GM19372 (cell line): Measurements from ENCODE around the gene MTHFSD.

Experiments
- ATAC-seq: cut with Tn5 transposase; IDR thresholded peaks from one replicate; pipeline ENCODE4 v1.9.1; 2021; ENCODE audit warnings: mild to moderate bottlenecking, low read depth, moderate library complexity; ENCODE audit not compliant: unreplicated experiment

MTHFSD gene

DNA sequence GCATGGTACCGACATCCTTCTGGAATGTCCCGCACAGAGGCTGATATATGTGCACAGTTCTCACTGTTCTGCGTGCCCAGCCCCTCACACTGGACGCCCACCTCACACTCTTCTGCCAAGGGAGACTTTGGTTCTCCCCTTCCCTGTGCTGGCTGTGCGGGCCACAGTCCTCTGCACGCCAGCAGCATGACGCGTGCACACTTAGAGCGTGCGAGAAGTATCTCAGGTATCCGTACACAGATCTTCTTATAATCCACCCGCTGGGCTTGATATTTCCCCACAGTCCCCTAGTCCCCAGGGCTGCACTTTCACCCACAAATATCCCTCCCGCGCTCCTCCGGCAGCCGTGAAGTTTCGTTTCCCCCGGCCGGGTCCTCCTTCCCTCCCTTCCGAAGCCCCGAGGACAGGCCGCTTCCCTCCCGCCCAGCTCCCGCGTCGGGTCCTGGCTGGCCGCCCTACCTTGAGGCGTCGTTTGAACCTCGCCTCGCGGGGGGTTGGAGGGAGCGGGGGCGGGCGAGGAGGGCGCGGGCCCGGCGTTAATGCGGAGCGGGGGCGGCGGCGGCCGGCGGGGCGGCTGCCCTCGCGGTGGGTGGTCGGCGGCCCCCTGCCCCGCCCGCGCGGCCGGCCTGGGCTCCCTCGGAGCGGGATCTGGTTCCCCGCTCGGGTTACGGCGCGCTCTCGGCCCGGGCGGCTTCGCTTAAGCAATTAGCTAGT lies 49.7 kb downstream of the MTHFSD start:
- ATAC-seq = no peak

DNA sequence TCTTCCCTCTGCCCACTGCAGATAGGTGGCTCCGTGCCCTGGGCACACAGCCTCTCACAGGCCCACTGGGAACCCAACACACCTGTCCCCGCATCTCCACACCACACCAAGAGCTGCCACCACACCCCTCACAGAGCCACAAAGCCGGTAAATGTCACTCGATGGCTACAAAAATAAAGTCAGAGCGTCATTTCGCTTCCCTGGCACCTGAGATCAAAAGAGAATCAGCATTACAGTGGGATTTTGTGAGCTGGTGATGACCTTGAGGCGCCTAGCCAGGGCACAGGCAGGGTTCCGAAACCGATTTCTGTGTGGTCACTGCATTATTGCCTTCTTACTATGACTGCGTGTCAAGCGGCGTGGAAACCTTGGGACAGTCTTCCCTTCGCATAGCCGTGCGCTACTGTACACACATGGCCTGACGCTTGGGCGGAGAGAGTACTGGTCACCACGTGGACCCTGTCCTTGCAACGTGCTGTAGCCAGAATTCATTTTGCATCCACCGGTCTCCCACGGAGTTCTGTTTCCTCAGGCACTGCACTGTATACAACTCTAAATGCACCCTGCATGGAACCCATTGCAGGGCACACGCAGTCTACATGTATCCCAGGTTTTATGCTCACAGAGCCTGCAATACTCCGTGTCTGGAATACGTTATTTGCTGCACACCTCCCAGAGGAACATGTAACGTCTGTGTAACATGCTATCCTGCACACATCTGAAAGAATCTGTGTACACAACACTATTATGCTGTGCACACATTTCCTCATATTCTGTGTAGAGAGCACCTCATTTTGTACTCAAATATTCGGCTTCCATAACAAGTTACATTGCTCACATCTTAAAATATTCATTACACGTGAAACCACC lies 50.5 kb downstream of the MTHFSD start:
- no peak for ATAC-seq

DNA sequence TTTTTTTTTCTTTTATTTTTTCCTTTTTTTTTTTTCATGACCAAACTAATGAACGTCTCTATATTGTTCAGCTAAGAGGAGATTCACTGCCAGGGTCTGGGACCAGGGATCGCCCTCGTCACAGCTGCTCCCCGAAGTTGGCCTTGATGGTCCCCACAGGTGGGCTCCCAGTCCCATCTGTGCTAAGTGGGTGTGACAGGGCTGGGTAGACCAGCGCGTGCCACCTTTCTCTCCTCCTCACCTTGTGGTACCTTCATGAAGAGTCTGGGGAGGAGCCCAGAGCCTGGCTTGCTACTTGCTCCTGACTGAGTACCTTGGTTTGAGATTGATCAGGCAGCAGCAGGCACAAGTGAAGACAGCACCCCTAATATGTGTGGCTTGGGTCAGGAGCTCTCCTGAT lies 51.2 kb downstream of the MTHFSD start:
- ATAC-seq = no peak

DNA sequence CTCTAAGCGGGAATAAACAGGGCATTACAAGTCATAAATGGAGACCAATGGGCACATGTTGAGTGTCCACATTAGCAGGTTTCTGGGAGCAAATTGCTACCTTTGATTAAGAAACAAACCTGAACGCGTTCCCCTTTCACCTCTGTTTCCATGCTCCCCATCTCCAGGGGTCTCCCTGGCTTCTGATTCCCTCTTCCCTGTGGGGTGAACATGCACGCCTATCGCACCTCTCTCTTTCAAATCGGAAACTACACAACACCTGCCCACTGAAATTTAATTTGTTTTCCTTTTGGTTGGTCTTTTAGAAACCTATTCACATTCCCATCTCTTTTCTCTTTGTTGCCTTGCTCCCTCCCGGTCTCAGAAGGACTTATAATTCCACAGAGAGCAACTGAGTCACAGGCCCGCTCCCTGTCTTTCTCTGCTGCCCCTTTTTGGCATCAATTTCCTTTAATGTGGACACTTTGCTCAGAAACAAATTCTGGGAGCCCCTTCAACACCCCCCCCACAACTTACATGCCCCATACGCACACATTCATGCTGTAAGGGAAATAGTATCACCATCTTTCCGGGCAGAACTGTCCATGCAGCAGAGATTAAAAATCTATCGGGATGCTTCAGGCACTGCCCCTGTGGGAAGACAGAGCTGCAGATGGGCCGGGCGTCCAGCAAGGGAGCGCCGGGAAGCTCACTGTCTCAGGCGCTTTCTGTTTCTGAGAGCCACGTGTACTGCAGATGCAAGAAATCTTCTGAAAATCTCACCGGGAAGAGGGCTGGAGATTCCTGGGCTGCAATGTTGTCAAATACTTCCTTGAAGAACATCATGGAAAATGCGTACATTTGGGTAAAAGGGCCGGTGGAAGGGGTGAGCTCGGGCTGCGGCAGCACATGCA lies 51.9 kb downstream of the MTHFSD start:
- ATAC-seq = no peak

DNA sequence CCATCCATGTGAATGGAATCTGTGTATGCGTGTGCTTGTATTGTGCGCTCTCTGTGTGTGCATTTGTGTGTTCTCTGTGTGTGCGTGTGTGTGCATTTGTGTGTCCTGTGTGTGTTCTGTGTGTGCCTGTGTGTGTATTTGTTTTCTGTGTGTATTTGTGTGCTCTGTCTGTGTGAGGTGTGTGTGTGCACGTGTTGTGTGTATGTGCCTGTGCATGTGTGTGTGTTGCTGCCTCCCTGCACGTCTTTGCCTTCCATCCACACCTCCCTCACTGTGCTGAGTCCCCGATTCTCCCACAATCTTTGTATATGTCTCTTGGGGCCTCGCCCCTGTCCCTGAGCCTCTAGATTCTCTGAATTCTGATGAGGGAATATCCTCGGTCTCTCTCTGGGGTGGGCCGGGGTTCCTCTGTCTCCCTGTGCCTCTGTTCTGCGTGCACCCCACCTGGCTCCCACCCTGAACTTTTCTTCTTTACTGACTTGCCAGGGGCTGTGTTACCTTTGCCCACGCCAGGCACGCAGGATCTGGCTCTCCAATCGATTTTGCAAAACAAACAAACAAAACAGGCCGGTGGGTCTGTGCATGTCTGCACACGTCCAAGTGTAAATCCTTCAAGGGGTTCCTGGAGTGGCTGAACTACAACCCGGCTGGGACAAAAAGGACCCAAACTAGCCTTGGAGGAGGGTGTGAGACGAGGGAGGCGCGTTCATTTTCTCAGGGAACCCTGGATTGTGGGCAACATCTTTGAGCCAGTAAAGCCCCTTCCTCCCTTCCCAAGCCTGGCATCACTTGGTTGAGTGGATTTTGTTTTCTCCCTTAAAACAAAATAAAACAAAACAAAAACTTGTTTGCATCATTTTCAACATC lies 52.8 kb downstream of the MTHFSD start:
- no peak for ATAC-seq

DNA sequence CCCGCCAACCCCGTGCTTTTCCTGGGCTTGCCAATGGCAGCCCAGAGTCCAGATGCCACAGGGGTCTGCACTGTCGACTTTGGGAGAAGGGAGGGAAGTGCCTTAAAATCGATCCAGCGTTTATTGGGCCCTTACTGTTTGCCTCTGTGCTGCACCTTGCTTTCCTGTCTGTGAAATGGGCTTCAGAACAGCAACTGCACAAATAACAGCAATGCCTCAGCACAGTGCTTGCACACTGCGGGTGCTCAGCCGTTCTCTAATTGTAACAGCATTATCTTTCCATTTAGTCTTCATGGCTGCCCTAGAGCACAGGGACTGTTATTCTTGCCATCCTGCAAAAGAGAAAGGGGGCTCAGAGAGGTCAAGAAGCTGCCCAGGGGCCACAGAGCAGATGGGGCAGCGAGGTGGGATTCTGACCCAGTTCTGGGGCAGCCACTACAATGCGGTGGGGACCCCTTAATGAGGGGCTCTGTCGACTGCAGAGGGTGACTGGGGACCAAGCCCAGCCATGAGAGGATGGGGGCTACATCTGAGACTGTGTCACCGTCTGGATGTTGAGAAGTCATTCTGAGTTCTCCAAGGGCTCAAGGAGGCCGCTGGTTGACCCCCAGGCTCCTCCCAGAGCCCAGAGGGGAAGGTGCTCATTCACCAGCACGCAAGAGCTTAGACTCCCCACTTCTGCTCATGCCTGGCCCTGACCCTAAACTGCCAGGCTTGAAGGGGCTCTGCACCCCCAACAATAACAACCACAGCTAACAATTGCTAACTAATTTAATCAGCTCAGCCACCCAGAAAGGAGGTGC lies 54.1 kb downstream of the MTHFSD start:
- no peak for ATAC-seq

DNA sequence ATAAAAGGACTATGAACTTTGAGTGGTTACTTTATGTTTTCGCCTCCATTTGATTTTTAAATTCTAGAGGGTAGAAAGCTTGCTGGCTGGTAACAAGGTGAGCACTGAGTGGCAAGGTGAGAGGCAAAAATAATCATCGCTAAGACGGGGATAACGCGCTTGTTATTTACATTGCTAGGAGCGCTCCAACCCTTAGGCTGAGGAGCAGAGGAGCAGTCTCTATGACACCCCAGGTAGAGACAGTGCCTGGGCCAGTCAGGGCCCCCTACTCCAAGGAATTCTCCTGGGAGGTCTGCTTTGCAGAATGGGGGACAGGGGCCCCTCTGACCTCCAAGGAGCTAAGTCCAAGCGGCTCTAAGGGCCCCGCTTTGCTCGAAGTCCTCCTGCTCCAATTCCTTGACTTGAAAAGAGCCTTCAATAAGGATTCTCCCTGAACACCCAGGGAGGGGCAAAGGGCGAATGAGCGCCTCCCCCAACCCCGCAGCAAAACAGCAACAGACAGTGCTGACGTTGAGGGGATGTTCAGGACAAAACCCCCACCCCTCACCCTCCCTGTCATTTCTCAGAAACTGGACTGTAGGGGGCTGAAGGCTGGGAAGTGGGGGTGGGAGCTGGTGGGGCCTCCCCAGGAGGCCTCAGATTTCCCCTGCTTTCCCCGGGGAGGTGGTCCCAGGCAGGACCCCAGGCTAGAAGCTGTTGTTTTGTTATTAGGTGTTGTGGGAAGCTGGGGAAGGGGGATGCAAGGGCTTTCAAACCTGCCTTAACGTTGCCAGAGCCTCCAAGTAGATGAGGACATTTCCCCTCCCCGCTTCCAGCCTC lies 54.9 kb downstream of the MTHFSD start:
- no peak for ATAC-seq

DNA sequence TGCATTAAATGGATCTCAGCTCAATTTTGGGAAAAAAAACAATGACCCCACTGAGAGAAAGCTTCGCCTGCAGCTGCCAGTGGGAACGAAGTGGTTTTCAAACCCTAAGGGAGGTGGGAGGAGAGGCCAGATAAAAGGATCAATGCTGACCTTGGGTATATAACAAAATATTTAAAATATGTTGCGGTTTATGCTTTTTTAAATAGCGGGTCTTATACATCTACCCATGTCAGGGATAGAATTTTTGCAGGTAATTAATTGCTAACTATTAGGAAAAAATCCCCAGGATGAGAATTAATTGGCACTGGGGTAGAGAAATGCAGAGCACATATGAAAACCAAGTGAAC lies 55.6 kb downstream of the MTHFSD start:
- no peak for ATAC-seq

DNA sequence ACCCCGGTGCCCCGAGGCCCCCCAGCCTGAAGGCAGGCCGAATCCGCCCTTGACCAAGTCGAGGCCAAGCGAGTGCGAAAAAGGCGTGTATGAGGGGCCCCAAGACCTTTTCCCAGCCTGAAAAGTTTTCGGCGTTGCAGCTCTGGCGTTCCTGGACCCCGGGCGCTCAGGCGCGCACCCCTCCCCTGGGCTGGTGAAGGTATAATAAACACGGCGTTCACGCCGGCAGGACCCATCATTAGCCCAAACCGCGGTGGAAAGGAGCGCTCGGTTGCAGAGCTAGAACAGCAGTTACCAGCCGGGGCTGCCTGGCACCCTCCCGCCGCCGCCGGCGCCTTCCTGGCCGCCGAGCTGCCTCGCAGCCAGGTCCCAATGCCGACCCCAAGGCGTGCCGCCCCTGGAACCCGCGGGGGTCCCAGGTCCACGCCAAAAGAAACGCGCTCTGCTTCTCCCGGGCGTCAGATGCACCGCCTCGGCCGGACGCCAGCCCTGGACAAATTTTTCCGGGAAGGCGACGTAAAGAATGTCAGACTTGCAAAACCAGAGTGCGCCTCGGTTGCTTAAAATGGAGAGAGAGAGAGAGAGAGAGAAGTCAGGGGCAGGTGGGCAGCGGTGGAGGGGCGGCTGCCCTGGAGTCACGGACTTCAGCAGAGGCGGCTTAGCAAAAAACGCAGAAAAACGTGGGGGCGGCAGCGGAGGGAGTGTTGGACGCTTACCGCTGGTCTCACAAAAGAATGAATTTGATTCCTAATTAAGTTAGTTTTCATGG lies 56.2 kb downstream of the MTHFSD start:
- no peak for ATAC-seq

DNA sequence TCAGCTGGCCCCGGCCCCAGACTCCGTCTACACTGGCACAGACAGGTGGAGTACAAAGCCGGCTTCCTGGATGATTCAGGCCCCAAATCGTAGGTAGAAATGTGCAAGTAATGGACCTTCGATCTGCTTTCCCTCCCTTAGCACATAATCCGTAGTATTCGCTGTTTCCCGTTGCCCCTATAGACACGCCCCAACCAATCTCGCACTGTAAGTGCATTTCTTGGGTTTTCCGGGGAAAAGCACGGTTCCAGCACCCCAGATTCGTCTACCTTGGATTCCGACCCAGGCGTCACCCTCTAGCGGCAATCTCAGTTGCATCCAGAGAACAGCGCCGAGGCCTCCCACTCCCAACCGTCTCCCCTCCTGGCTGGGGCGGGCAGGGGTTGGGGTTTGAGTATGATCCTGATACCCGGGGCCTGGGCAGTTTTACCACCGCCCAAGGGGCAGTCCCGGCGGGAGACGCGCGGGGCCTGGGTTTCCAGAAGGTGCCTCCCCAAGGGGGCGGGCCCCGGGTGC lies 56.8 kb downstream of the MTHFSD start:
- no peak for ATAC-seq

DNA sequence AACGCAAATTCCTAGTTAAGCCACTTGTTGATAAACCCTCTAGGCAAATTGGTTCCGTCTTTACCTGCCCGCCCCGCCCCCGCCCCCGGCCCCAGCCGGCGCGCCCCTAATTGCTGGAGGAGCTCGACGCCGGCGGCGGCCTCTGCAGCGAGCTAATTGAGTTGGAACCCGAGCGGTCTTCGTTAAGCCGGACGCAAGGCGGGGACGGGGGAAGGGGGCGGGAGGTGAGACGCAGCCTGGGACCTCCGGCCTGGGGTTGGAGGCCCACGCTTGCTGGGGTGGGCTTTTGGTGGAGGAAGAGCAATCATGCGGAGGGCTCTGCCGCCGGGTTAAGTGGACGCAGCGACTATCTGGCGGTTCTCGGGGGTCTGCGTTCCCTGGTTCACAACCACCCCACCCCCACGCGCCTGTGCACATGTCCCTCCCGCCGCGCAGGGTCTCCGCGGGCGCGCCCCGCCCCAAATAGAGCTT lies 57.4 kb downstream of the MTHFSD start:
- no peak for ATAC-seq

DNA sequence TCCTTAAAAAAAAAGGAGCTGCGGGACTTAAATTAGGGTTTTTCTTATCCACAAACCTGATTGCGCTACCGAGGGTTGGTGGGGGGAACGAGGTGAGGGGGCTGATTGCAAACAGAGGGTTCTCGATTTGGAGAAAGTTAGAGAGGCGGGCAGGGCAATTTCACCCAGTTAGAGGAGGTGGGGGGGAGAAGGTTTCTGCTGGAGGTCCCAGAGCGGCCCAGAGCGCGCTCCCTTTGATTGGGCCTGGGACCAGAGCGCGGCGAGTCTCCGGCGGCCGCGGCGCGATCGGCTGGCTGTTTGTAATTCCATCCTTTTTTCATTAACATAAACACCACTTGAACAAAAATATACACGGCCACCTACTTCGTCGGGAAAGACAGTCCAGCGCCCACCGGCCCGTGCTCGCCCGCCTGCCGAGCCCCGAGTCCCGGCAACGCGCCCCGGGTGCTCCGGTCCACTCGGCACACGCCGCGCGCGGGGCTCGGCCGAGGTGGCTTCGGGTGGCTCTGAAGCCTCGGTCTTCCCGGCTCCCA lies 58.0 kb downstream of the MTHFSD start:
- no peak for ATAC-seq

DNA sequence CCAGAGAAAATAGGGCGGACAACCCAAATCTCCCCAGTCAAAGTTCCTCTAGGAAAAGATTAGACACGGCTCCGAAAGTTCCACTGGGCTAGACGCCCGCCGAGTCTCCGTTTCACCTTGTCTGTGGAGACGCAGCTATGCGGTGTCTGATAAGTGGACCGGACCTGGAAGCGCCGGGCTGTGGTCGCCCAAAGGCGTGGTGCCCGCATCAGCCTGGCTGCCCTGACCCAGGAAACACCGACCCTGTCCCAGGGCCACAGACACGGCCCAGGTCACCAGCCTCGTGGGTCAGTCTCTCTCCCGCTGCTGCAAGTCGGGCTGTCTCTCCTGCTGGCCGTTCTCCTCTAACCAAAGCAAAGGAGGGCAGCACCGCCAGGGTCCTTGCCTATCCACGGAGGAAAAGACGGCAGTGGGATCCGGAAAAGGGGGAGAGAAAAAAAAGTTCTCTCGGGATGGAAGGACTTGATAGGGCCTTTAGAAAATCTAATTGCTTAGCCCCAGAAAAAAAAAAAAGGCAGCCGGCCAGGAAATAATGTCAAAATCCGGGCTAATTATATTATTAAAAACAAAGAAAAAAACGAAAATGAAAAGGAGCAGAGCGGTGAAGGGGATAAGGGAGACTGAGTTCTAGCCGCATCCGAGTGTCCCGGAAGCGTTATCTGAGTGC lies 58.6 kb downstream of the MTHFSD start:
- no peak for ATAC-seq

DNA sequence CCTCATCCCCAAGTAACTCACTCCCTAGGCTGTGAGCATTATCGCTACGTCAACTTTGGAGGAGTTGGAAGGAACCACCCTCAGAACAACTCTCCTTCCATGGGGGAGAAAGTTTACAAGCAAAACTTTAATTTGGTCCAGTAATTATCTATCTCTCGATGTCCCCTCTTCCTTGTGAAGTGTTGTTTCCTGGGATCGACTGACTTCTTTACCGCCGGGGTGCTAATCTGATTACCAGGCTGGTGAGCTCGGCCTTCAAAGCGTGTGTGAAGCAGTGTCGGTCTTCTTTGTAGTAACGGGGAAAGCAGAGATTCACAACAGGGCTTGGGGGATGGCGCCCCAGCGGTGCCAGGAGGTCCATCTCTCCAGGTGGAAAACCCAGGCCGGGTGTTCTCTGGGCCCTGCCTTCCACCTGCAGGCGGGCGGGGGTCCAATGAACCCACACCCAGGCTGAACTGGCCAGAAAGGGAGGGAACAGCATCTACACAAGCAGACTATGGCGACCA lies 59.2 kb downstream of the MTHFSD start:
- ATAC-seq = no peak

DNA sequence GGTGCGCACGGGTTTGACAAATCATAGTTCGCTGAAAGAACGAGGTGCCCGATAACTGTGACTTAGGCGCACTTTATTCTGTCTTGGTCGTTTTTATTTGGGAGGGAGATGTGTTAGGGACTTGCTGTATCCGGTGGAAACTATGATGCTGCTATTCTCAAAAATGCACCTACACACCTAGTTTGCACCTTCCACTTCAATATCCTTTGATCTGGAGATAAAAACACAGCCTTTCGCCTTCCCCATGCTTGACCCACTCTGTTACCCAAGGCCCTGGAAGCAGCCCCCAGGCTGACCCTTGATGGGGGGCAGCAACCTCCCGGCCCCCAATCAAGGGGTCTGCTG lies 59.7 kb downstream of the MTHFSD start:
- ATAC-seq = no peak

DNA sequence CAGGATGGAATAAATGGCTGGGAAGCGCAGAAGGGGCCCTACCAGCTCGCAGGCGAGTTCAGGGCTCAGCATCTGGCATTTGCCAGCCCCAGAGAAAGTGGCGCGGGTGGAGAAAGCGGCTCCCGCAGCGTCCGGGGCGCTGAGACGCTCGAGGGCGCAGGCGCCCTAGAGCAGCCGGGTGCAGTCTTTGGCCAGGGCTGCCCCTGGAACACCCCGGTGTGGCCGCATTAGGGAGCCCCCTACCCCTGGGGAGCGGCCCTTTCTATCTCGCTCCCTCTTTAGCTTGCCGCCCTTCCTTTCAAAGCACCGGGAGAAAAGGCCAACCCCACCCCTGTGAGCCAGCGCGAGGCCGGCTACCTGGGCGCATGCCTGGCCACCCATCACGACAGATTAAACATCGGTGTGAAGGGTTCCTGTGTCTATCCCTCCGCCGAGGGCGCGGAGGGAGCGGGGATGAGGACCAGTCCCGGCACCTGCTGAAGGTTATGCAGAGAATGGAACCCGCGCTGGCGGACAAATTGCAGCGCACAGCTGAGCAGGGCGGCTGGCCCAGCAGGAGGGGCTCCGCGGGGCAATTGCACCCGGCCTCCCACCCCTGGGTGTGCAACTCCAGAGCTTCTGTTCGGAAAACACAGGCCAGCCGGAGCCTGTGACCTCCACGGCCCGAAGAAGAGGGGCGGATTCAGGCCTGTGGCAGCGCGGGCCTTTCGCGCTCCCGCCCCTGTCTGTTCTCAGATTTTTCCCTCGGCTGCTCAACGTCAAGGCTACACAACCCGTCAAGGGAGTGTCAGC lies 60.3 kb downstream of the MTHFSD start:
- no peak for ATAC-seq
